Neuronal stem cell (in vitro differentiated cells): Measurements from ENCODE around the gene ATG4A. TPM values are rescaled to one million over a fixed set of nuclear protein-coding genes. Genes with fewer than 3 reads are reported as not detected.
A peak's percentile ranks its signal among the peaks of the same experiment; 100 is the strongest.

ENCODE experiments used
- DNase-seq: peaks from one replicate; pipeline ENCODE4 v3.0.0-alpha.2; 2013; ENCODE audit warnings: low spot score
- H2AFZ ChIP-seq: one replicate; pipeline ENCODE4 v1.6.1; 2013; ENCODE audit warnings: mild to moderate bottlenecking, low read length, inconsistent platforms
- H2AK5ac ChIP-seq: 2 replicates; pipeline ENCODE4 v1.6.1; 2013; ENCODE audit warnings: low read depth, mild to moderate bottlenecking, inconsistent platforms, low read length, moderate library complexity, mixed read lengths
- H2BK120ac ChIP-seq: 2 replicates; pipeline ENCODE4 v1.6.1; 2013; ENCODE audit warnings: low read depth, mild to moderate bottlenecking, inconsistent platforms, low read length, moderate library complexity, mixed read lengths
- H2BK12ac ChIP-seq: one replicate; pipeline ENCODE4 v1.6.1; 2013; ENCODE audit warnings: low read length, inconsistent platforms
- H2BK15ac ChIP-seq: 2 replicates; pipeline ENCODE4 v1.6.1; 2013; ENCODE audit warnings: mild to moderate bottlenecking, low read length, inconsistent platforms, mixed read lengths
- H2BK5ac ChIP-seq: one replicate; pipeline ENCODE4 v1.6.1; 2013; ENCODE audit warnings: inconsistent platforms, mild to moderate bottlenecking, low read length, moderate library complexity
- H3K14ac ChIP-seq: one replicate; pipeline ENCODE4 v1.6.1; 2013; ENCODE audit warnings: low read length, inconsistent platforms
- H3K18ac ChIP-seq: 2 replicates; pipeline ENCODE4 v1.6.1; 2013; ENCODE audit warnings: low read length, inconsistent platforms
- H3K23ac ChIP-seq: 2 replicates; pipeline ENCODE4 v1.6.1; 2013; ENCODE audit warnings: low read depth, mild to moderate bottlenecking, mixed read lengths, low read length, inconsistent platforms; ENCODE audit not compliant: poor library complexity
- H3K27ac ChIP-seq: replicated peaks from 3 replicates; pipeline ENCODE4 v1.5.1; 2013; ENCODE audit warnings: low read length, inconsistent platforms
- H3K27me3 ChIP-seq, 3 experiments: 2 replicates each; pipeline ENCODE4 v1.6.1; 2013; ENCODE audit warnings: low read length in 3 of 3, mild to moderate bottlenecking in 2 of 3, inconsistent platforms in 1 of 3, low read depth in 1 of 3, mixed read lengths in 1 of 3, moderate library complexity in 1 of 3; ENCODE audit not compliant: control insufficient read depth in 3 of 3, insufficient read depth in 3 of 3
- H3K36me3 ChIP-seq, 2 donors: replicated peaks in 1 of 2; 2 replicates each; pipeline ENCODE4 v1.6.1; 2013; ENCODE audit warnings: low read length in 2 of 2; ENCODE audit not compliant: control insufficient read depth in 2 of 2, insufficient read depth in 2 of 2
- H3K4ac ChIP-seq: 2 replicates; pipeline ENCODE4 v1.6.1; 2013; ENCODE audit warnings: inconsistent platforms, mild to moderate bottlenecking, low read length, moderate library complexity
- H3K4me1 ChIP-seq, 2 donors: 1 replicate in 1 of 2; 2 replicates in 1 of 2; pipeline ENCODE4 v1.6.1; 2013; ENCODE audit warnings: low read length in 2 of 2, low read depth in 1 of 2; ENCODE audit not compliant: control insufficient read depth in 2 of 2, insufficient read depth in 1 of 2
- H3K4me2 ChIP-seq: one replicate; pipeline ENCODE4 v1.6.1; 2013; ENCODE audit warnings: mild to moderate bottlenecking, low read length, inconsistent platforms; ENCODE audit not compliant: insufficient read depth, poor library complexity, severe bottlenecking
- H3K4me3 ChIP-seq, 2 donors: 2 replicates each; pipeline ENCODE4 v1.5.1; 2013; ENCODE audit warnings: low read length in 2 of 2, mild to moderate bottlenecking in 2 of 2, inconsistent platforms in 1 of 2, moderate library complexity in 1 of 2
- H3K79me1 ChIP-seq: one replicate; pipeline ENCODE4 v1.6.1; 2013; ENCODE audit warnings: low read depth, mild to moderate bottlenecking, inconsistent platforms, low read length, moderate library complexity
- H3K9ac ChIP-seq: one replicate; pipeline ENCODE4 v1.6.1; 2013; ENCODE audit warnings: mild to moderate bottlenecking, low read depth, low read length, inconsistent platforms; ENCODE audit not compliant: poor library complexity
- H3K9me3 ChIP-seq, 2 donors: replicated peaks in 1 of 2; 2 replicates each; pipeline versions ENCODE3 to v1.6.1; 2013; ENCODE audit warnings: low read length in 2 of 2, mild to moderate bottlenecking in 2 of 2, inconsistent platforms in 1 of 2, low read depth in 1 of 2, mixed read lengths in 1 of 2, moderate library complexity in 1 of 2; ENCODE audit not compliant: control insufficient read depth in 2 of 2, insufficient read depth in 1 of 2
- H4K8ac ChIP-seq: one replicate; pipeline ENCODE4 v1.6.1; 2013; ENCODE audit warnings: low read depth, mild to moderate bottlenecking, inconsistent platforms, low read length, moderate library complexity
- H4K91ac ChIP-seq: one replicate; pipeline ENCODE4 v1.6.1; 2013; ENCODE audit warnings: low read length, low read depth, mild to moderate bottlenecking, inconsistent platforms; ENCODE audit not compliant: poor library complexity
- WGBS, 2 donors: extraction: QIAGEN DNeasy Blood & Tissue Kit; methylation state at CpG; one replicate each; pipeline ENCODE4 v1.1.7; 2013; ENCODE audit warnings: missing lambda C conversion rate in 2 of 2, mixed read lengths in 1 of 2; ENCODE audit not compliant: insufficient read length in 2 of 2, insufficient replicate concordance in 1 of 2; ENCODE audit errors: extremely low coverage in 2 of 2; 5-methylcytosine and 5-hydroxymethylcytosine counted together
- polyA plus RNA-seq, 2 experiments: library from polyadenylated mRNA; stranded (reverse); fragments of 200-250 nt; gene quantifications; one replicate each; pipeline ENCODE4 v1.2.3, GENCODE V29; 2013

Gene ATG4A, protein sequence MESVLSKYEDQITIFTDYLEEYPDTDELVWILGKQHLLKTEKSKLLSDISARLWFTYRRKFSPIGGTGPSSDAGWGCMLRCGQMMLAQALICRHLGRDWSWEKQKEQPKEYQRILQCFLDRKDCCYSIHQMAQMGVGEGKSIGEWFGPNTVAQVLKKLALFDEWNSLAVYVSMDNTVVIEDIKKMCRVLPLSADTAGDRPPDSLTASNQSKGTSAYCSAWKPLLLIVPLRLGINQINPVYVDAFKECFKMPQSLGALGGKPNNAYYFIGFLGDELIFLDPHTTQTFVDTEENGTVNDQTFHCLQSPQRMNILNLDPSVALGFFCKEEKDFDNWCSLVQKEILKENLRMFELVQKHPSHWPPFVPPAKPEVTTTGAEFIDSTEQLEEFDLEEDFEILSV
- 4.4 TPM for polyA plus RNA-seq (2013, experiment 1 of 2)
- polyA plus RNA-seq (2013, experiment 2 of 2): 4.8 TPM

DNA sequence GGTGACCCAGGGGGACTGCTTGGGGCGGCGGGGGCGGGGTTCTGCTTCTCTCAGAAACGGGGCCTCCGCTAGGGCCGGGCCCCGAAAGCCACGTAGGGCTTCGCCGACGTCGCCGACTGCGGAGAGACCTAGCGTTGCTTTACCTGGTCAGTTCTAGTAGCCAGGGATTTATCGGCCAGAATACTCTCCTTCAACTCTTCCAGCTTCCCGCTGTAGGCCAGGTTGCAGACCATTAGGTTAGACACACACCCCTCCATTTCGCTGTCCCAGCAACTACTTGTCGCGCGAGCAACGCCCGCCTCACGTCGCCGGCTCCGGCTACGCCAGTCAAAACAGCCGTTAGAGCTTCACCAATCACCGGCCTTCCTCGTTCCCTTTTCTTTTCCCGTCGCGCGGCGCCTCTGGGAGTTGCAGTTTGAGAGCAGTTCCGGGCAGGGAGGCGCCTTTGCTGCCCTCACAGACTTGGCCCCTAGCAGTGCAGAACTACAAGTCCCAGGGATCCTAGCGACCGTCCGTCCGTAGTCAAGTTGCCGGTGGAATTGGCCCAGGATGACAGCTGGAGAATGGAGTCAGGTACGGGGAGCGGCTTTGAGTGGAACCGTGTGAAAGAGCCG is at the start of gene ATG4A, which contains the start of gene PSMD10:
Gene ATG4A (plus strand): TSS at position 515 of the 614 bp plus-strand sequence. CDS start 49 bp downstream, at position 564.
Gene PSMD10 (minus strand): TSS at position 279 of the 614 bp plus-strand sequence. CDS start 22 bp downstream, at position 257.
- peak; percentile 85 for DNase-seq
- H3K14ac ChIP-seq: no peak within 1 kb of the TSS
- H3K4me2 ChIP-seq: peak within 1 kb of the TSS; percentile 77
- H2AFZ ChIP-seq: peak within 1 kb of the TSS; percentile 88
- H2BK5ac ChIP-seq: no peak within 1 kb of the TSS
- no peak within 1 kb of the TSS for H4K91ac ChIP-seq
- no peak within 1 kb of the TSS for H2BK12ac ChIP-seq
- H3K18ac ChIP-seq: peak within 1 kb of the TSS; percentile 48
- H3K79me1 ChIP-seq: peaks cover 2% of the 10 kb centered on the region
- H3K27me3 ChIP-seq: no peaks in the 10 kb centered on the region
- H3K9ac ChIP-seq: peak within 1 kb of the TSS; percentile 81
- no peak within 1 kb of the TSS for H2BK120ac ChIP-seq
- H4K8ac ChIP-seq: no peak within 1 kb of the TSS
- H3K4me3 ChIP-seq: peak within 1 kb of the TSS; percentile 70 to 95
- H3K9me3 ChIP-seq: no peaks in the 10 kb centered on the region
- no peak within 1 kb of the TSS for H2AK5ac ChIP-seq
- H3K4ac ChIP-seq: no peak within 1 kb of the TSS
- WGBS, 2 donors: no CpG with 5 or more reads among the region's 47 CpGs
- H3K4me1 ChIP-seq: peaks cover 0 to 2% of the 10 kb centered on the region in 2 donors
- no peak within 1 kb of the TSS for H3K23ac ChIP-seq
- H3K27ac ChIP-seq: peak within 1 kb of the TSS; percentile 63
- peaks cover 0 to 23% of the 10 kb centered on the region in 2 donors for H3K36me3 ChIP-seq
- no peak within 1 kb of the TSS for H2BK15ac ChIP-seq

DNA sequence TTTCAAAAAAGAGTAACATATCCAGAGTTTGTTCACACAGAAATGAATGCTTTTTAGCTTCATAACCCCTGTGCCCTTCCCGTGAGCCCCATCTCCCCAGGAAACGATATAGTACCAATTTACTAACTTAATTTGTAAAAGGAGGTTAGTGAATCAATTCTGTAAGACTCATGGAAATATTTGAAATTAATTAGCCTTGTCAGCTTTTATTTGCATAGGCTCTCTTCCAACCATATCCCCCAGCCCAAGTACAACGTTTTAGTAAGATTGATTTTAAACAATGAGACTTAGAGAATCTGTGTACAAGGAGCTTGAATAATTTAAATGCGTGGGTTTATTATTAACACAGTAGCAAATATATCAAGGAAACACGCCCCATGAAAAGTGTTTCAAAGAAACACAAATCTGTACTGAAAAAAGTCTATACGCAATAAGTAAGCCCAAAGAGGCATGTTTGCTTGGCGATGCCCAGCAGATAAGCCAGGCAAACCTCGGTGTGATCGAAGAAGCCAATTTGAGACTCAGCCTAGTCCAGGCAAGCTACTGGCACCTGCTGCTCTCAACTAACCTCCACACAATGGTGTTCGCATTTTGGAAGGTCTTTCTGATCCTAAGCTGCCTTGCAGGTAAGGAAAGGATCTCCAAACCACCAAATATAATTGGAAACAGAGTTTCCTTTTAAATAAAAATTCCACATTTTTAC is 46.9 kb upstream of the ATG4A start, which contains the start of gene VSIG1:
Gene VSIG1 (plus strand): TSS at position 512 of the 703 bp plus-strand sequence. CDS start 66 bp downstream, at position 578.
- Histone ChIP-seq H3K23ac (no peak within 1 kb of the TSS), H3K27me3 (peaks cover 0 to 20% (median 0%) of the 10 kb centered on the region in 3 experiments), H3K18ac (no peak within 1 kb of the TSS), H3K27ac (no peak within 1 kb of the TSS), H4K91ac (no peak within 1 kb of the TSS), H2BK120ac (no peak within 1 kb of the TSS), H3K14ac (no peak within 1 kb of the TSS), H3K79me1 (no peaks in the 10 kb centered on the region), H2AFZ (no peak within 1 kb of the TSS), H3K4me1 (no peaks in the 10 kb centered on the region), H3K4me3 (no peak within 1 kb of the TSS), H2BK12ac (no peak within 1 kb of the TSS), H3K9ac (no peak within 1 kb of the TSS), H3K36me3 (no peaks in the 10 kb centered on the region), H2AK5ac (no peak within 1 kb of the TSS), H3K9me3 (no peaks in the 10 kb centered on the region), H4K8ac (no peak within 1 kb of the TSS), H3K4ac (no peak within 1 kb of the TSS), H2BK5ac (no peak within 1 kb of the TSS), H2BK15ac (no peak within 1 kb of the TSS), H3K4me2 (no peak within 1 kb of the TSS)
- no peak for DNase-seq
- WGBS, 2 donors: no CpG with 5 or more reads among the region's 10 CpGs

DNA sequence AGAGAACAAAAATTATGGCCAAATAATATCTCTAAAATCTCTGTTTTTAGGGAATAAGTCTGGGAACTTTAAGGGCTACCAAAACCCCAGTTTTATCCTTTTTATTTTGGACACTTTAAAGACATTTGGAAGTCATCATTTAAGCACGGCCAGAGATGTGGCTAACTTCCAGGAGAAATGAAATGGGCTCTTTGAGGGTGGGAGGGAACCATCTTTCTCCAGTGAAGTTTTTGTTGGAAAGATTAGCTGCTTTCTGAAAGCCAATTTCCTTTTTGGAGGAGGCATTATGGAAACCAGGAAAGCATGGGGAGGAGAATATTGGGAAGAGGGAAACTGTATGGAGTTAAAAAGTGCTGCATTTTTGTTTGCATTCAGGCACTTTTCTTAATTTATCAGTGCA is 41.9 kb upstream of the ATG4A start:
- Histone ChIP-seq H2AFZ (no peak overlapping the region), H3K27me3 (peaks cover 0 to 8% (median 0%) of the 10 kb centered on the region in 3 experiments), H4K8ac (no peak overlapping the region), H3K27ac (no peak overlapping the region), H2BK120ac (no peak overlapping the region), H2BK5ac (no peak overlapping the region), H2AK5ac (no peak overlapping the region), H3K36me3 (no peaks in the 10 kb centered on the region), H3K9me3 (no peaks in the 10 kb centered on the region), H2BK12ac (no peak overlapping the region), H2BK15ac (no peak overlapping the region), H3K18ac (no peak overlapping the region), H3K9ac (no peak overlapping the region), H3K79me1 (no peaks in the 10 kb centered on the region), H3K4ac (no peak overlapping the region), H3K4me3 (no peak overlapping the region), H3K23ac (no peak overlapping the region), H3K14ac (no peak overlapping the region), H3K4me1 (no peaks in the 10 kb centered on the region), H4K91ac (no peak overlapping the region), H3K4me2 (no peak overlapping the region)
- DNase-seq: no peak
- WGBS, 2 donors: no CpG with 5 or more reads among the region's 1 CpG
